Activated CD8-positive, alpha-beta T cell treated with anti-CD3 and anti-CD28 coated beads for 36 hours (primary cell): Measurements from ENCODE around the gene ZNF521. TPM values are rescaled to one million over a fixed set of nuclear protein-coding genes. Genes with fewer than 3 reads are reported as not detected.

Experiments
- ATAC-seq: fragments of 200-7000 bp; cut with Tn5 transposase; one replicate; pipeline ENCODE4 v1.10.0; 2021; ENCODE audit warnings: mild to moderate bottlenecking, moderate library complexity
- CTCF ChIA-PET: fragments of 350-600 bp; sonication (Branson Sonifier 250); formaldehyde crosslinking; loops from one replicate; lab custom pipeline; 2021; ENCODE audit warnings: antibody characterized with exemption; lab: Charles Lee
- POLR2A ChIA-PET: fragments of 350-600 bp; sonication (Branson Sonifier 250); formaldehyde crosslinking; loops from one replicate; lab custom pipeline; 2021; ENCODE audit warnings: antibody characterized with exemption; lab: Charles Lee
- DNase-seq: peaks from one replicate; pipeline ENCODE4 v3.0.0-alpha.2; 2020
- H3K27ac Mint-ChIP-seq: one replicate; pipeline ENCODE4 v1.8.0; 2021; ENCODE audit warnings: mild to moderate bottlenecking, mixed read lengths
- H3K27me3 Mint-ChIP-seq: one replicate; pipeline ENCODE4 v1.8.0; 2021; ENCODE audit warnings: mixed read lengths
- H3K36me3 Mint-ChIP-seq: one replicate; pipeline ENCODE4 v1.8.0; 2021; ENCODE audit warnings: low read depth, mixed read lengths
- H3K4me1 Mint-ChIP-seq: one replicate; pipeline ENCODE4 v1.8.0; 2021; ENCODE audit warnings: low read depth, mixed read lengths
- H3K4me3 Mint-ChIP-seq: one replicate; pipeline ENCODE4 v1.8.0; 2021; ENCODE audit warnings: mild to moderate bottlenecking, moderate library complexity, mixed read lengths
- H3K9me3 Mint-ChIP-seq: one replicate; pipeline ENCODE4 v1.8.0; 2021; ENCODE audit warnings: mixed read lengths
- CTCF ChIP-seq: fragments of 200-600 bp; IDR thresholded peaks from one replicate; pipeline ENCODE4 v1.8.0; 2022; ENCODE audit warnings: antibody characterized with exemption, mild to moderate bottlenecking
- intact Hi-C: fragments of 100-400 bp; cut with micrococcal nuclease; formaldehyde crosslinking; loops from one replicate; pipeline ENCODE4 v1.10.0; 2022
- total RNA-seq, 2 experiments: library from RNA; stranded (reverse); gene quantifications; one replicate each; pipeline ENCODE4 v1.2.3, GENCODE V29; 2021

Gene ZNF521
- total RNA-seq, 2 experiments from 2014 or later: not detected

GRCh38 chr18:25225151-25225550 is 126.8 kb downstream of the ZNF521 start:
- DNase-seq (no peak), ATAC-seq (no peak)
- TF ChIP-seq CTCF: no peak
- Mint-ChIP-seq H3K36me3 (no peaks in the 10 kb centered on the region), H3K4me1 (no peaks in the 10 kb centered on the region), H3K9me3 (no peaks in the 10 kb centered on the region), H3K27ac (no peak overlapping the region), H3K27me3 (no peaks in the 10 kb centered on the region), H3K4me3 (no peak overlapping the region)
- intact Hi-C loops: no loop called here
- CTCF ChIA-PET: no interaction called here
- POLR2A ChIA-PET: no interaction called here

GRCh38 chr18:25223899-25224886 is 127.8 kb downstream of the ZNF521 start:
- CTCF ChIA-PET: interaction anchor here (0.6 kb wide), 1 partner anchor 9 kb away, joined by 3 read pairs; no protein-coding TSS in a partner anchor
- no peak overlapping the region for H3K27ac Mint-ChIP-seq
- intact Hi-C loops: no loop called here
- H3K27me3 Mint-ChIP-seq: no peaks in the 10 kb centered on the region
- no peak overlapping the region for H3K4me3 Mint-ChIP-seq
- ATAC-seq (no peak), DNase-seq (no peak)
- no peaks in the 10 kb centered on the region for H3K4me1 Mint-ChIP-seq
- H3K36me3 Mint-ChIP-seq: no peaks in the 10 kb centered on the region
- POLR2A ChIA-PET: no interaction called here
- H3K9me3 Mint-ChIP-seq: no peaks in the 10 kb centered on the region
- no peak for TF ChIP-seq CTCF

GRCh38 chr18:25223211-25223610 is 128.8 kb downstream of the ZNF521 start:
- H3K27me3 Mint-ChIP-seq: no peaks in the 10 kb centered on the region
- no peak for TF ChIP-seq CTCF
- no peaks in the 10 kb centered on the region for H3K4me1 Mint-ChIP-seq
- ChIA-PET POLR2A (no interaction called here), CTCF (interaction anchor here (0.6 kb wide), 1 partner anchor 10 kb away, joined by 3 read pairs; no protein-coding TSS in a partner anchor)
- intact Hi-C loops: no loop called here
- DNase-seq (no peak), ATAC-seq (no peak)
- H3K27ac Mint-ChIP-seq: no peak overlapping the region
- H3K36me3 Mint-ChIP-seq: no peaks in the 10 kb centered on the region
- no peaks in the 10 kb centered on the region for H3K9me3 Mint-ChIP-seq
- H3K4me3 Mint-ChIP-seq: no peak overlapping the region

- Mint-ChIP-seq H3K9me3 (no peaks in the 10 kb centered on the region), H3K27me3 (no peaks in the 10 kb centered on the region), H3K36me3 (no peaks in the 10 kb centered on the region), H3K4me1 (no peaks in the 10 kb centered on the region), H3K4me3 (no peak overlapping the region), H3K27ac (no peak overlapping the region)
- DNase-seq: no peak
- CTCF ChIA-PET: no interaction called here
- ATAC-seq: no peak
- no peak for TF ChIP-seq CTCF
- POLR2A ChIA-PET: no interaction called here
- intact Hi-C loops: no loop called here
Observed at GRCh38 chr18:25222648-25223047, 129.3 kb downstream of the ZNF521 start.

GRCh38 chr18:25210622-25211021 is 141.3 kb downstream of the ZNF521 start:
- ATAC-seq (no peak), DNase-seq (no peak)
- no peak for TF ChIP-seq CTCF
- no peak overlapping the region for H3K4me3 Mint-ChIP-seq
- H3K4me1 Mint-ChIP-seq: no peaks in the 10 kb centered on the region
- no peak overlapping the region for H3K27ac Mint-ChIP-seq
- no peaks in the 10 kb centered on the region for H3K36me3 Mint-ChIP-seq
- intact Hi-C loops: no loop called here
- no peaks in the 10 kb centered on the region for H3K9me3 Mint-ChIP-seq
- peaks cover 2% of the 10 kb centered on the region for H3K27me3 Mint-ChIP-seq
- POLR2A ChIA-PET: no interaction called here
- CTCF ChIA-PET: no interaction called here
